Mammary microvascular endothelial cell (primary cell): ENCODE results near the gene HELT. TPM values are rescaled to one million over a fixed set of nuclear protein-coding genes. Genes with fewer than 3 reads are reported as not detected.

Experiments
- total RNA-seq: library from RNA; depleted of rRNA; stranded (reverse); fragments of >200 nt; gene quantifications from 2 replicates; pipeline ENCODE4 v1.2.3, GENCODE V29; 2015

HELT gene
- not detected in 2 replicates for total RNA-seq

GRCh38 chr4:185017964-185018772, at the start of gene HELT:
Gene HELT (plus strand): TSS chr4:185018490. CDS start chr4:185018929, 439 bp downstream.

Other genes with a start within 250 kb of the HELT start
- 12.5 and 17.7 TPM in 2 replicates for gene ACSL1, start 192.5 kb upstream of the HELT start, total RNA-seq
- gene SLC25A4, start 124.8 kb downstream of the HELT start, total RNA-seq = 19.3 and 19.8 TPM in 2 replicates
- gene CFAP97, start 185.5 kb downstream of the HELT start, total RNA-seq = 25.9 and 29.3 TPM in 2 replicates
- 11.8 and 13.0 TPM in 2 replicates for gene SNX25, start 191.1 kb downstream of the HELT start, total RNA-seq